Stromal cell of bone marrow (primary cell): Measurements from ENCODE around the gene CSNK1G1.
"Not testable (repeated sequence)": the region's sequence is repeated elsewhere in the genome, so short reads cannot be mapped to it uniquely, and the experiment has no call there.

Experiments used
- DNase-seq: peaks from one replicate; pipeline ENCODE4 v3.0.0-alpha.2; 2012; ENCODE audit warnings: low read depth

The CSNK1G1 gene

DNA sequence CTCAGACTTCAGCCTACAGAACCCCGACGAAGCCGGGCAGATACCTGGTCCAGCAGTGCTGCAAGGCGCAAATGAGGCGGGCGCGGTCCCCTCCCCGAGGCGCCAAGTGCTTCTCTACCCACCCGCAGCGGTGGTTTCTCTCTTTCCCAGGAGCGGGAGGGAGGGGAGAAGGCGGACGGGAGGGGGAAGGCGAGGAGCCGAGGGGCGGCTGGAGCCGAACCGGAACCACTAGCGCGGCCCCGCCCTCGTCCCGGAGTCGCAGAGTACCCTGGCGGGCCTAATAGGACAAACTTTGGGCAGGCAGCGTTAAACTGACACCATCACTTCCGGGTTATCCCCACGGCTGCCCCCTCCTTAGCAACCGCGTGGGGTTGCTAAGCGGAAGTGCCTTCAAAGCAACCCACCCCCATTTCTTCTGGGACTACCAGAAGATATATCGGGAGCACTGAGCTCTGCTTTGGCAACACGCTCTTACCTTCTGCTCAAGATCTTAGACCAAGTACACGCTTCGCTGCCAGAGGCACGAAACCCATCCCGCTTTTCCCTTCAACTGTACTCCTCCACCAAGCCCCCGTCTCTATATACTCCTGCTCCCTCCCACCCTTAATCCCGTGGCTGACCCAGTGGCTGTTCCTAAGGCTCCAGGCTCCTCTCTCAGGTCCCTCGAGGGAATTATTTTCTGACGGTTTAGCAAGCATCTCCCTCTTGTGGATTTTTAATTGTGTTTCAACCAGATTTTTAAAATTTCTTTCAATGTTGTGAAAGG is at the start of gene CSNK1G1:
CSNK1G1 (minus strand) TSS at position 230 of the 766 bp plus-strand sequence. CDS start 55,674 bp downstream, outside the sequence.
- peak; percentile 98 for DNase-seq

DNA sequence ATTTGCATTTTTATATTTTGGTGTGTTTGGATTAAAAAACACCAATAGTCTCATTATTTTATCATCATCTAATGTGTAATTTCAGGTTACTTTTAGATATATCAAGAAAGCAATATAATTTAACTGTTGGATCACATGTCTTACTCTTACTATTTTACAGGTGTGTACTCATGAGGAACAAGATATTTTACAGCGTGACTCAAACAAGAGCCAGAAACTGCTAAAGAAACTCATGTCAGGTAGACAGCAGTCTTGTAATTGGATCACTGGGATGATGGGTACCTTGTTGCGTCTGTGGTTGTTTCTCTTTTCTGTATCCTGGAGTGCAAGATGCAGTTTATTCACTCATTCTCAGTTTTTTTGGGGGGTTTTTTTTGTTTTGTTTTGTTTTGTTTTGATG is 44.6 kb upstream of the CSNK1G1 start:
- DNase-seq = no peak

DNA sequence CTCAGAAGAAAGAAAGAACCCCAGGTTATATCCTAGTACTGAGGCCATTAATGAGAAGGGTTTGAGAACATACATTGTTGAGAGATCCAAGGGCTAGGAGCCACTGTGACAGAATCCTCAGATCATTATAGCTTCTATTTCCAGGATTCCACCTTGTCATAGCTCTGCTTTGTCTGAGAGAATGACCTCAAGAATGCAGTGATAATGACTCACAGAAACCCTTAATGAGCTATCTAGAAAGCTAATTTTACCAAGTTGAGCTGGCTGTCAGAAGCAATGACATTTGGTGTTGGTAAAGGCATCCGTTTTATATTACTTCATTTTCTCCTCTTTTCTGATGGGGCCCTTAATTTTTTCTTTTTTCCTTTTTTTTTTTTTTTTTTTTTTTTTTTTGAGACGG is 42.6 kb upstream of the CSNK1G1 start:
- DNase-seq = no peak

DNA sequence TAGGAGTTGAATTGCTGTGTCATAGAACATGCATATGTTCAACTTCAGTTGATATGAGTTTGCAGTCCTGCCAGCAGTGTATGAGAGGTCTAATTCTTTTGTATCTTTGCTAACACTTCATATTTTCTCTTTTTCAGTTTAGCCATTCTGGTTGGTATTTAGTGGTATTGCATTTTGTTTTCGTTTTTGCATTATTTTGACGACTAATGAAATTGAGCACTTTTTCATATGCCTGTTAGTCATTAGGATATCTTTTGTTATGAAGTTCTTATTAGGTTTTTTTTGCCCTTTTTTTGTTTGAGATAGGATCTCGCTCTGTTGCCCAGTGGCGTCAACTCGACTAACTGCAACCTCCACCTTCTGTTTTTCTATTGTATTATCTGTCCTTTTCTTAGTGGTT is 40.8 kb upstream of the CSNK1G1 start:
- no peak for DNase-seq

DNA sequence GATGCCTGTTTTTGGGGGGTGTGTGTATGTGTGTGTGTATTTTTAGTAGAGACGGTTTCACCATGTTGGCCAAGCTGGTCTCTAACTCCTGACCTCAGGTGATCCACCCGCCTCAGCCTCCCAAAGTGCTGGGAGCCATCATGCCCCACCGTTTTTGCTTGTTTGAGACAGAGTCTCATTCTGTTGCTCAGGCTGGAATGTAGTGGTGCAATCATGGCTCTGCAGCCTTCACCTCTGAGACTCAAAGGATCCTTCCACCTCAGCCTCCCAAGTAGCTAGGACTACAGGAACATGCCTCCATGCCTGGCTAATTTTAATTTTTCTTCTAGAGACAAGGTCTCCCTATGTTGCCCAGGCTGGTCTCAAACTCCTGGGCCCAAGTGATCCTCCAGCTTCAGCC is 36.5 kb upstream of the CSNK1G1 start:
- not testable (repeated sequence) for DNase-seq

DNA sequence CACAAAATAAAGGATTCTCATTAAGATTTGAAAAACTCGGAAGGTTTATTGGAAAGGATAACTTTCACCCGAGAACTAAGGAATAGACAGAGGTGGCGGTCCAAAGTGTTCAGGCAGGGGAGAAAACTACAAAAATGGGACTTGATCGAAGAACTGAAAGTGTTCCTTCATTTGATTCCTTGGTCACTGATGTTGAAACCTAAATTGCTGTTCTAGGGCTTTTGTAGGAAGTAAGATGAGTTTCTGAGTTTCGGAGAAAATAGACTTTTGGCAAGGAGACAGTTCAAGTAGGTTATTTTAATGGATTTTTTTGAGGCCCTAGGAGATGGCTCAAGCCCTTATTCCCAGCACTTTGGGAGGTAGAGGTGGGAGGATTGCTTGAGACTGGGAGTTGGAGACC is 33.1 kb upstream of the CSNK1G1 start:
- no peak for DNase-seq

DNA sequence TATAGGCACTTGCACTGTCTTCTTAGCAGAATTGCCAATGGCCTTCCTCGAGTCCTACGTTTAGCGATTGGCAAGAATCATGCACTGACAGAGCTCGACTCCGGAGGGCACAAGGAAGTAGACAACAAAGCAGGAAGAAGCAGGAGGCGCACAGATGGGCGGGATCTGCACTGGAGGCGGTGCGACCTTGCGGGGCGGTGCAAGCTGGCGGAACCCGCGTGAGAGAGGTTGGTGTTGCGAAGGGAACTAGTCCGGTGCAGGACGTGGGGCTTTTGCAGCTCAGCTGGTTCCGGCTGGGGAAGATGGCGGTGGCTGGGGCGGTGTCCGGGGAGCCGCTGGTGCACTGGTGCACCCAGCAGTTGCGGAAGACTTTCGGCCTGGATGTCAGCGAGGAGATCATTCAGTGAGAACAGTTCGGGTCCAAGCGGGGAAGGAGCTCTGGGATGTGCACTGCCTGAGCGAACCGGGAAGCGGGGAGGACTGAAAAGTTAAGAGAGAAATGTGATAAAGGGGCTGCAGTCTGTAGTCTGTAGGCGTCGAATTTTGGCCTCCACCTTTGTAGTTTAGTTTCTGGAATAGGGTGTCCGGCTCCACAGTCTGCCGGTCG is 31.7 kb upstream of the CSNK1G1 start, which contains the start of gene TRIP4:
TRIP4 (plus strand) TSS at position 275 of the 607 bp plus-strand sequence; CDS start at position 303, 28 bp downstream.
- peak; percentile 94 for DNase-seq

DNA sequence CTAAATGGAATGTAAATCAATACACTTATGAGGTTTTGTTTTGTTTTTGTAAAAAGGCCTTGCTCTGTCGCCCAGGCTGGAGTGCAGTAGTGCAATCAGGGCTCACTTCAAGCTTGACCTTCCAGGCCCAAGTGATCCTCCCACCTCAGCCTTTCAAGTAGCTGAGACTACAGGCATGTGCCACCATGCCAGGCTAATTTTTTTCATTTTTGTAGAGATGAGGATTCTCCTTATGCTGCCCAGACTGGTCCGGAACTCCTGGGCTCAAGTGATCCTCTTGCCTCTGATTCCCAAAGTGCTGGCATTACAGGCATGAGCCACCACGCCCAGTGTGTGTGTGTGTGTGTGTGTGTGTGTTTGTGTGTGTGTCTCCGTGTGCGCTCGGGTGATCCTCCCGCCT is 30.3 kb upstream of the CSNK1G1 start:
- no peak for DNase-seq

DNA sequence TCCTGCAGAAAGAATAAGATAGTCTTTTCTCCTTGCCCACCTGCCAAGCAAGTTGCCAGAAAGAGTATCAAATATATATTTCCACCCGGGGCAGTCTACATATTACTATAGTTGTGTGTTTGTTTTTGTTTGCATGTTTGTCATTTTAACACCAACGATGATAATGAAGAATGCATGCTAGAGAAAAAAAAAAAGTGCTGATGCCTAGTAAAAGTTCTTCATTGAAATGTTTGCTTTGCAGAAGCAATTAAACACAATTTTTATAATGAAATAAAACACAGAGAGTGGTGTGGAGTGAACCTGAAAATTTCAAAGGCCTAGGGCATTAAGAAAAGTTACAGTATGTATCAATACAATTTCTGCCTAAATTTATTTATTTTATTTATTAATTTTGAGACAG is 27.8 kb upstream of the CSNK1G1 start:
- DNase-seq = no peak

DNA sequence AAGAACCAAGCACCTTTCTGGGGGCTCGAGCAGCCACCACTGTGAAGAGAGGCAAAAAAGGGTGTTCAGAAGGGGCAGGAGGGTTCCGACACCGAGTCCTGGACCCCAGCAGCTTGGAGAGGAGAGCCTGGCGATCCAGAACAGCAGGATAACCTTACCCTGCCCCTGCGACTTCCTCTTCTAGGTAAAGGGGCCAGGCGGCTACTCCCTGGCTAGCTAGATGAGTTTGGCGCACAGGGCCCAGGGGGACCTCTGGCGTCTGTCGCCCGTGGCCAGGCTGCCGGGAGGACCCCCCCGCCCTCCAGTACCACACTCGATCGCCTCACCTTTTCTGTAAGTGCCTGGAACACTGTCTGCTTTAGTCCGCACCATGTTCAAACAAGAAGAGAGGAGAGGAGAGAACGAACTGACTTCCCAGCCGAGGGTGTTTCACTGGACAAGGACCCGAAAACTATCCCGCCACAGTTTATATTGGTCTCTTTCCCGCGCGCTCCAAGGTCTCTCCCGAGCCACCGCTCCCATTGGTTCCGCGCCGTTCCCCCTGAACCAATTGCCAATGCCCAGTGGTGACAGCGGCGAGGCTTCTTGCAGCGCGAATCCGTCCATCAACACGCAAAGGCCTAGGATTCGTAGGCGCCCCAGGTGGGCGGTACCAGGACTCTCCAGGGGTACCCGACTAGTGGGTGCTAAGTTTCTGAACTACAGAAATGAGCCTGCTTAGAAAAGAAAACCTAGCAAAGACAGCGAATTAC is 25.2 kb upstream of the CSNK1G1 start, which contains the start of gene PCLAF:
PCLAF (minus strand) TSS at position 442 of the 752 bp plus-strand sequence; CDS start at position 372, 70 bp downstream.
- peak; percentile 95 for DNase-seq

DNA sequence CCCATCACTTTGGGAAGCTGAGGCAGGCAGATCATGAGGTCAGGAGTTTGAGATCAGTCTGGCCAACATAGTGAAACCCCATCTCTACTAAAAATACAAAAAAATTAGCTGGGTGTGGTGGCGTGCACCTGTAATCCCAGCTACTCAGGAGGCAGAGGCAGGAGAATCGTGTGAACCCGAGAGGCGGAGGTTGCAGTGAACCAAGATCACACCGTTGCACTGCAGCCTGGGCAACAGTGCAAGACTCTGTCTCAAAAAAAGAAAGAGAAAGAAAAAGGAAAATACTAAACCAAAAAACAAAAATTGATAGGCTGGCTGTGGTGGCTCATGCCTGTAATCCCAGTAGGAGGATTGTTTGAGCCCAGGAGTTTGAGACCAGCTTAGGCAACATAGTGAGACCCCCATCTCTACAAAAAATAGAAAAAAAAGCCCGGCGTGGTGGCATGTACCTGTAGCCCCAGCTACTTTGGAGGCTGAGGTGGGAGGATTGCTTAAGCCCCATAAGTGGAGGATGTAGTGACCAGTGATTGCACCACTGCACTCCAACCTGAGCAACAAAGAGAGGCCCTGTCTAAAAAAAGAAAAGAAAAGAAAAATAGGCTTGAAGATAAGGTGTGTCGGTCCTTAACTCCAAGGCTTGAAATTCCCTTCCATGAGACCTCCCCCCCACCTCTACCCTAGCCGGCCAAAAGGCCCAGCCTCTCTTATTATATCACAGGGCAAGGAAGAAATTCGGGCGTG is 24.3 kb upstream of the CSNK1G1 start:
- DNase-seq = not testable (repeated sequence)

DNA sequence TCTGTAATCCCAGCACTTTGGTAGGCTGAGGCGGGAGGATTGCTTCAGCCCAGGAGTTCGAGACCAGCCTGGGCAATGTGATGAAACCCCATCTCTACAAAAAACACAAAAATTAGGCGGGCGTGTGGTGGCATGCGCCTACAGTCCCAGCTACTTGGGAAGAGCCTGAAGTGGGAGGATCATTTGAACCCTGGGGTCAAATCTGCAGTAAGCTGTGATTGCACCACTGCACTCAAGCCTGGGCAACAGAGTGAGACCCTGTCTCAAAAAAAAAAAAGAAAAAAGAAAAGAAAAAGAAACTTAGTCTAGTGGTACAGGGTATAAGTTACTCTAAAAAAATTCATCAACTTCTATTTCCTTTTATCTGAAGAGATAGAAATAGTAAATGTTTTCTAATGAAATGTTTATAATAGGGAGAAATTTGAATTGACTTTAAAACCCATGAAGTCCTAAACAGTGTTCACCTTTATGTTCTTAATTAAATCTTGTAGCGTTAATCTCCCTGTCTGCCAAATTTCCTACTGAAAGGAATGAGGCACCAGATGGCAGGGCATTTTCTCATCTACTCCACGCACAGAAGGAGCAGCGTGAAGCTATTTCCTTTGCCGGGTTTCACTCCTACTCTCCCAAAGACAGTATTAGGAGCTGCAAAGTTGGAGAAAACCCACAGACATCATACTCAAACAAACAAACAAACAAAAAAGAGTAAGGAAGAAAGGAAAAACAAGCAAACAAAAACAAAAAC is 23.4 kb upstream of the CSNK1G1 start:
- DNase-seq = no peak

DNA sequence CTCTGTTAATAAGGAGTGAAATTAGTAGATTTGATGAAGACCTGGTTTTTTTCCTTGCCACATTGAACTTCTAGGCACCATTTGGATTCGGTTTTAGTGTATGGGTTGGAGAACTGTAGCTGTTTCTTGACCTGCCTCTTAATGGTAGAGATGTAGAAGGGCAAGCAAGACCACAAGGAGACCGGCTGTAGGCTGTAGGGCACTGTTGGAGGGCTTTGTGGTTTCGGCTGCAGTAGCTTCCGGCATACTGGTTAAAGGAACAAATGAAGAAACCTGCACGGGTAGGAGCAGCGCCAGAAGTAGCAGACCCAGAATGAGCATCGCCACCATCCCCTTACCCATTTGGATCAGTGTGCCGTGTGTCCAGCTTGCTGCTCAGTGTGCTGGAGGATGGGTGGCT is 17.4 kb upstream of the CSNK1G1 start:
- no peak for DNase-seq

DNA sequence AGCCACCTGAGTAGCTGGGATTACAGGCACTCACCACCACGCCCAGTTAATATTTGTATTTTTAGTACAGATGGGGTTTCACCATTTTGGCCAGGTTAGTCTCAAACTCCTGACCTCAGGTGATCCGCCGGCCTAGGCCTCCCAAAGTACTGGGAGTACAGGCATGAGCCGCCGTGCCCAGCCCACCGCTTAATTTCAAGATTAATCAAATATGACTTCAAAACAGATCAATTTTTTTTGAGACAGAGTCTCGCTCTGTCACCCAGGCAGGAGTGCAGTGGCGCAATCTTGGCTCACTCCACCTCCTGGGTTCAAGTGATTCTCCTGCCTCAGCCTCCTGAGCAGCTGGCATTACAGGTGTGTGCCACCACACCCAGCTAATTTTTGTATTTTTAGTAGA is 15.4 kb upstream of the CSNK1G1 start:
- DNase-seq = not testable (repeated sequence)

DNA sequence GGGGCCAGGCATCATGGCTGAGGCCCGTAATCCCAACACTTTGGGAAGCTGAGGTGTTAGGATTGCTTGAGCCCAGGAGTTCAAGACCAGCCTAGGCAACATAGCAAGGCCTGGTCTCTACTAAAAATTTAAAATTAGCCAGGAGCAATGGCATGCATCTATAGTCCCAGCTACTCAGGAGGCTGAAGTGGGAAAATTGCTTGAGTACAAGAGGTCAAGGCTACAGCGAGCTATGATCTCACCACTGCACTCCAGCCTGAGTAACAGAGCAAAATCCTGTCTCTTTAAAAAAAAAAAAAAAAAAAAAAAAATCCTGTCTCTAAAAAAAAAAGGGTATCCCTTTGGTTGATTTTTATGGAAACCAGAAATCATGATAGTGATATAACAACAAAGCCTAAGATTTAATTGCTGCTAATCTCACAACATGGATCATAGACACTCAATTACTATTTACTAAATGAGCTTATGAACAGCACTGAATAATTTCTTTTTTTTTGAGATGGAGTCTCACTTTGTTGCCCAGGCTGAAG is 13.2 kb upstream of the CSNK1G1 start:
- no peak for DNase-seq

DNA sequence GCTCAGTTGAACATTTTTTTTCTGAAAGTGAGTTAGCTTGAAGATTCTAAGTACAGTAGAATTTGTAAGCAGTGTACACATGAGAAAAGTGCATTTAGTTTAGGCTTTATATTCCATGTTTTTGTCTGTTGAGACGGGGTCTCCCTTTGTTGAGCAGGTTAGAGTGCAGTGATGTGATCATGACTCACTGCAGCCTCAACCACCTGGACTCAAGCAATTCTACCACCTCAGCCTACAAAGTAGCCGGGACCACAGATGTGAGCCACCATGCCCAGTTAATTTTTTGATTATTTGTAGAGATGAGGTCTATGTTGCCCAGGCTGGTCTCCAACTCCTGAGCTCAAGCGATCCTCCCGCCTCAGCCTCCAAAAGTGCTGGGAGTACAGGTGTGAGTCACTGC is 5.3 kb upstream of the CSNK1G1 start:
- DNase-seq = no peak

DNA sequence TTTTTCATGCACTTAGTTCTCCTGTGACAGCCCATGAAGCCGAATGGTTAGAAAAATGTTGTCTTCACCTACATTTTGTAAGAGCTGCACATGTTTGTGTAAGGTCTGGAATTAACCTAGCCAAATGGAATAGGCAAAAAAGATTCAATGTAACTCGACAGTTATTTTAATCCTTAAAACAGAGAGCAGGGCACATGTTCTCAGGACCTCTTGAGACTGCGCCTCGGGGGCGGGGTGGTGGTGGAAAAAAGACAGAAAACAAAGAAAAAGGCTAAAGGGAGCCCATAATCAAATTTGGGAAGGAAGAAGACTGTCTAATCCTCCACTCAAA is 702 bp upstream of the CSNK1G1 start:
- DNase-seq = no peak

DNA sequence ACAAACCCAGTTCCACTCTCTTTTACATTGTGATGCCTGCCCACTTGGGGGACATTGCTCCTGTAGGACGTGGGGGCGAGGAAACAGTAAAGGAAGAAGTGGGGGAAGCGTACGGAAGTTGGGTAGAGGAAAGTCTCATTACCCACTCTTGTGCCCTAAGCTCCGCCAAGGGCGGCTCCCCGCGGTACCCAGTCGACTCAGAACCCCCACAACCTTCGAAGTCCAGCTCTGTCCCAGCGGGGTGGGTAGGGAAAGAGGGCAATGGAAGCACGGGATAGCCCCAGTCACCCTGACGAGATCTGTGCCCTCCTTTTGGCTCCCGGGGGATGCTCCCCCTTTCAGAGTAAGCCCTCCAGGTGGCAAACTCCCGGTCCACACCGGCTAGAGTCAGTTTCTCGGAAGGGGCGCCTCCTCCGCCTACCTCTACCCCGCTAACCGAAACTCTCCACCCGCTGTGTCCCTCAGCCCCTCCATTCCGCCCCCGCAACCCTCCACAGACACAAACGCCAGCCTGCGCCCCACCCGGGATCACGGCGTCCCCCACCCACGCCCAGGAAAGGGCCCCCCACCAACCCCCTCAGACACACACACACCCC is 527 bp downstream of the CSNK1G1 start:
- no peak for DNase-seq

DNA sequence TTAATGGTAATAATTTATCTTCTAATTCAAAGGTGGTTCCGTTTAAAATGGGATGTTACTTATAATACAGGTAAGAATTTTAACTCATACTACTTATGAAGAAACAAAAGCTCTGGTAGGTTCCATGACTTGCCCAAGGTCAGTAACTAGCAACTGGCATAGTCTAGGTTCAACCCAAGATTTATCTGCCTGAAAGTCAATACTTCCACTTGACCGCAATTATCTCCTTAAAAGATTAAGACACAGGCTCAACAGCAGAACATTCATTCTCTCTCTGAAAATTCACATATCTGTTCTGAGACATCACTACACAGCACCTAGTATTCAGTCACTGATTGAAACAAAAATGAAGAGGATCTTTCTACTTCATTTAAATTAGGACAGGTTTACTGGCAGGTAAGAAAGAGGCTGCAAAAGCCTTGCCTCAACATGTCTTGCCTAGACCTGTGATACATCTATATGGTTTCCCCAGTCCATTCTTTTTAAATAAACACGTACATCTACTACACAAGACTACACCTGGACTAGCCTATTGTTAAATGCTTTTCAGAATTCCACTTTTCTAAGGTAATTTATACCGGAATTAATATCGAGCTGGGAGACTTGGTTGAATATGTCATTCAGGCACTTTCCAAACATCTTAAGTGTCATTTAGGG is 1.2 kb downstream of the CSNK1G1 start:
- DNase-seq = no peak

DNA sequence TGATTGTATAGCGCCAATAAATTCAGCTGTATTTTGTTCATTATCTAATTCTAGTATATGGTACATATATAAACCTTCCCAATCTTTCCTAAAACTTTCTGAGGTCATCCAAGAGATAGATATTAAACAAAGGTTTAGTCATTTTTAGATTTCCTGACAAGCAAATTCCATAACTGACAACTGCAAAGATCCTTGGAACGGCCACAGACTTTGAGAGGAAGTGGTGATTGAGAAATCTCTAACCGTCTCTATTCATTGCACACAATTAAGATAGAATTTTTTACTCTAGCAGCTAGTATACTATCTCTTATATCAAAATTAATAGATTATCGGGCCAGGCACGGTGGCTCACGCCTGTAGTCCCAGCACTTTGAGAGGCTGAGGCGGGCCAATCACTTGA is 4.7 kb downstream of the CSNK1G1 start:
- DNase-seq = no peak
